Inflammatory macrophage (primary cell): ENCODE measurements around the gene BARHL2.

ENCODE experiments used
- DNase-seq, 2 donors: peaks; one replicate each; pipeline ENCODE4 v3.0.0-alpha.2; 2020 to 2022
- total RNA-seq, 18 experiments: gene quantifications; one replicate each; lab custom pipeline; 2026; ENCODE audit warnings: mixed read lengths in 6 of 18, inconsistent platforms in 2 of 18; lab: John Stamatoyannopoulos, UW

BARHL2 gene
- total RNA-seq = 0 to 0.12 (median 0) reads per million in 18 experiments

- DNase-seq = no peak
Measured at GRCh38 chr1:90716552-90717355, at the start of gene BARHL2. BARHL2 (minus strand) TSS chr1:90717302; CDS start chr1:90717195, 107 bp downstream.

GRCh38 chr1:90763930-90764329 lies 46.8 kb upstream of the BARHL2 start:
- no peak for DNase-seq

GRCh38 chr1:90763506-90763905 lies 46.4 kb upstream of the BARHL2 start:
- DNase-seq = no peak

GRCh38 chr1:90761781-90762589 lies 44.9 kb upstream of the BARHL2 start:
- no peak for DNase-seq

- DNase-seq = no peak
Measured at GRCh38 chr1:90761156-90761555, 44.1 kb upstream of the BARHL2 start.

- no peak for DNase-seq
Measured at GRCh38 chr1:90753556-90753955, 36.5 kb upstream of the BARHL2 start.

GRCh38 chr1:90748668-90749067 lies 31.6 kb upstream of the BARHL2 start:
- no peak for DNase-seq

GRCh38 chr1:90746857-90747256 lies 29.8 kb upstream of the BARHL2 start:
- DNase-seq = no peak

- no peak for DNase-seq
Measured at GRCh38 chr1:90745972-90746371, 28.9 kb upstream of the BARHL2 start.

GRCh38 chr1:90732136-90732535 lies 15.0 kb upstream of the BARHL2 start:
- no peak for DNase-seq

- DNase-seq = no peak
Measured at GRCh38 chr1:90731382-90732050, 14.4 kb upstream of the BARHL2 start.

GRCh38 chr1:90730243-90731022 lies 13.3 kb upstream of the BARHL2 start:
- DNase-seq = peak in 1 of 2 donors; percentile 16

GRCh38 chr1:90729504-90730242 lies 12.6 kb upstream of the BARHL2 start:
- no peak for DNase-seq

- no peak for DNase-seq
Measured at GRCh38 chr1:90728502-90729287, 11.6 kb upstream of the BARHL2 start.

GRCh38 chr1:90727917-90728501 lies 10.9 kb upstream of the BARHL2 start:
- no peak for DNase-seq

- DNase-seq = no peak
Measured at GRCh38 chr1:90726986-90727480, 9.9 kb upstream of the BARHL2 start.

- no peak for DNase-seq
Measured at GRCh38 chr1:90726425-90726985, 9.4 kb upstream of the BARHL2 start.

GRCh38 chr1:90725657-90726424 lies 8.7 kb upstream of the BARHL2 start:
- no peak for DNase-seq
